NCI-H146 treated with DMSO at 0.1 percent for 48 hours (cell line): ENCODE results near the gene SMOC1.

ENCODE experiments used
- DNase-seq: peaks from one replicate; lab custom pipeline; 2025; ENCODE audit not compliant: unreplicated experiment; lab: John Stamatoyannopoulos, UW

Gene SMOC1

GRCh38 chr14:69861025-69861569 lies 18.1 kb upstream of the SMOC1 start:
- no peak for DNase-seq

- DNase-seq, result no peak
Observed at GRCh38 chr14:69863083-69863482, 16.1 kb upstream of the SMOC1 start.

DNA sequence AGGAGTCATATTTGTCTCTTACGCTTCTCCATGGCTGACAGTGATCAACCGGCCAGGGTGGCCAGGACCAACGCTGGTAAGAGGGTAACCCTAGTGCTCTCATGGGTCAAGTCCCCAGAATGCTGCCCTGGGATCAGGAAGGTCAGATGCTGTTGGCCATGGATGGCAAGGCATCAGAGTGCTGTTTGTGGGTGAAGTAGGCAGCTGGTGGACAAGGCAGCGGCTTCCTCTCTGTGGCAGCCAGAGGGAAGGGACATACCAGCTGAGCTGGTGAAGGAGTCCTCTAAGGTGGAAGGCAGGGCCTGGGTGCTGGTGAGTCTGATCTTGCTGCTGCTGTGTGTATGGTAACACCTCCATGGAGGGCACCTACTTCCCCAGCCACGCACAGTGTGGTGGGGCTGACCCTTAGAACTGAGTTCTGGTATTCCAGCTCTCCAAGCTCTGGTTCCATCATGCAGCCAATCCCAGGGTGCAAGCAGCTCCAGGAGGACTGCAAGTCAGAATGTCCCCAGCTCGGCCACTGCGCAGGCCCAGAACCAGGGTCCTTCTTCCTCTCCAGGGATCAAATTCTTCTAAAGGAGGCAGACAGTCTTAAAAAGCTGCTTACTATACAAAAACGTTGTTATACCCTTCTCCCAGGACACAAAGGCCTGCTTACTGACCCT lies 13.4 kb upstream of the SMOC1 start:
- no peak for DNase-seq

GRCh38 chr14:69868363-69868963 lies 10.8 kb upstream of the SMOC1 start:
- no peak for DNase-seq

DNA sequence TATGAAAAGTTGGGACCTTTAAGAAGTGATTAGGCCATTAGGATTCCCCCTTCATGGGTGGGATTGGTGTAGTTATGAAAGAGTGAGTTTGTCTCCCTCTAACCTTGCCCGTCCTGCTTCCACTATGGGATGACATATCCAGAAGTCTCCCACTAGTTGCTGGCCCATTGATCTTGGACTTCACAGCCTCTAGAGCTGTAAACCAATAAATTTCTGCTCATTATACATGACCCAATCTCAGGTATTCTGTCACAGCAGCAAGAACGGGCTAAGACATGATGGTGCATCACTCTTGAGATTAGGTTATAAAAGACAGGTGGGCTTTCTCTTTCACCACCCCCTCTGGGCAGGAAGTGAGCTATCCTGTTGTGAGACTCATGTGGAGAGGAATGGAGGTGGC lies 8.6 kb upstream of the SMOC1 start:
- no peak for DNase-seq

- no peak for DNase-seq
Observed at GRCh38 chr14:69873877-69874780, 5.1 kb upstream of the SMOC1 start.

DNA sequence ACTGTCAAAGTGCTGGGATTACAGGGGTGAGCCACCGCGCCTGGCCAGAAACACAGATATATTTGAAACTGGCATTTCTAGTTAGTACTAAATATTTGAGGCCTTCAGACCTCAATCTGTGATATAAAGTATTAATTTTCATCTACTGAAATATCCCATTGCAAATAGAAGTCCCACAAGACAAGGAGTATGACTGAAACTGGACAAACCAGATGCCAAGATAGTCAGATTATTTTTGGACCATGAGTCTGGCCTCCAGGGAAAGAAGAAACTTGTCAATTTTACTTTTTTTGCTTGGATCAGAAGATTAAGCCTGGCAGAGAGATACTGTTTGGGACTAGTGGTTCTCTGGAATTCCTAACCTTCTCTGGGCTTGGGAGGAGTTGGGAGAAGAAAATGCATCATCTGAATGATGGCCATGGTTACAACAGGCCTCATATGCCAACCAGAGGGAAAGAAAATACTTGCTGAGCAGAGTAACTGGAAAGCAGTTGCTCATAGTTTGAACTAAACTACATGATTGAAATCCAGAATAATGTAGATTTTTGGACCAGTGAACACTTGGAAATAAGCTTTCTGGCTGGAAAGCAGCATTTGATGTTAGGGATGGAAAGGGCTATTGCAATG lies 2.9 kb upstream of the SMOC1 start:
- no peak for DNase-seq

GRCh38 chr14:69876848-69877306 lies 2.3 kb upstream of the SMOC1 start:
- DNase-seq, result no peak

- DNase-seq, result no peak
Observed at GRCh38 chr14:69877492-69877891, 1.7 kb upstream of the SMOC1 start.

DNA sequence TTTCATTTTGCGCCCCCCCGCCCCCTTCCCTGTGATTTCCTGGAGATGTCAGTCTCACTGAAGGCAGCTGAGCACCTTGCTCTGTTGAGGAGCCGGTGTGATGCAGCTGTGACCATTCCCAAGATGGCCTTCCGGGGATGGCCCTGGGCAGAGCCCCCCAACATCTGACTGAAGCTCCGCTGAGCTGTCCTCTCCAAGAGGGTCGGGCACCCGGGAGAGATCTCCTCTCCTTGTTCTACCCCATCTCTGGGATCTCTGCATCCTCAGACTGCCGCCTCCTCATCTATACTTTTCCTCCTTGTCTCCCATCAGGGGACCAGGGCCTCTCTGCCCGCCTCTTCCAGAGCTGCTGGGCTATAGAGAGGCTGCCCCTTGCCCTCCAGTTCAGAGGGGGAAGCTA lies 965 bp upstream of the SMOC1 start:
- no peak for DNase-seq

GRCh38 chr14:69880044-69880487 lies 850 bp downstream of the SMOC1 start:
- DNase-seq, result no peak

DNA sequence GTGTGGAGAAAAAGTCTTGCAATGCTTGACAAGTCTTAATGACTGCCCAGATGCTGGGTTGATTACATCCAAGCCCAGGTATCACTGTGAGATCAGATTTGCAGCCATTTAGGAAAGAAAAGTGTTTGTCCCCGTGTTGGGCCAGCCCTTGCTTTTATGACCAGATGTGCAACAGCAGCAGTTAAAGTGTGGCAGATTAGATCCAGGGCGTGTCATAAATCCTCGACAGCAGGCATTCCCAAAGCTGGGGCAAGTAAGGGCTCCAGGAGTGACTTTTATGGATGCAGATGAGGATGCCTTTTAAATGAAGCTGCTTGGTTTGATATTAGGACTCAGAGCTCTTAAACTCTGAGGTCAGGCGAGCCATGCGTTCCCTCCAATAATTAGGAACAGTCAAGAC lies 1.7 kb downstream of the SMOC1 start:
- no peak for DNase-seq

GRCh38 chr14:69882116-69882864 lies 3.1 kb downstream of the SMOC1 start:
- DNase-seq, result no peak

GRCh38 chr14:69882915-69883314 lies 3.7 kb downstream of the SMOC1 start:
- no peak for DNase-seq

GRCh38 chr14:69886453-69887242 lies 7.4 kb downstream of the SMOC1 start:
- DNase-seq, result no peak

DNA sequence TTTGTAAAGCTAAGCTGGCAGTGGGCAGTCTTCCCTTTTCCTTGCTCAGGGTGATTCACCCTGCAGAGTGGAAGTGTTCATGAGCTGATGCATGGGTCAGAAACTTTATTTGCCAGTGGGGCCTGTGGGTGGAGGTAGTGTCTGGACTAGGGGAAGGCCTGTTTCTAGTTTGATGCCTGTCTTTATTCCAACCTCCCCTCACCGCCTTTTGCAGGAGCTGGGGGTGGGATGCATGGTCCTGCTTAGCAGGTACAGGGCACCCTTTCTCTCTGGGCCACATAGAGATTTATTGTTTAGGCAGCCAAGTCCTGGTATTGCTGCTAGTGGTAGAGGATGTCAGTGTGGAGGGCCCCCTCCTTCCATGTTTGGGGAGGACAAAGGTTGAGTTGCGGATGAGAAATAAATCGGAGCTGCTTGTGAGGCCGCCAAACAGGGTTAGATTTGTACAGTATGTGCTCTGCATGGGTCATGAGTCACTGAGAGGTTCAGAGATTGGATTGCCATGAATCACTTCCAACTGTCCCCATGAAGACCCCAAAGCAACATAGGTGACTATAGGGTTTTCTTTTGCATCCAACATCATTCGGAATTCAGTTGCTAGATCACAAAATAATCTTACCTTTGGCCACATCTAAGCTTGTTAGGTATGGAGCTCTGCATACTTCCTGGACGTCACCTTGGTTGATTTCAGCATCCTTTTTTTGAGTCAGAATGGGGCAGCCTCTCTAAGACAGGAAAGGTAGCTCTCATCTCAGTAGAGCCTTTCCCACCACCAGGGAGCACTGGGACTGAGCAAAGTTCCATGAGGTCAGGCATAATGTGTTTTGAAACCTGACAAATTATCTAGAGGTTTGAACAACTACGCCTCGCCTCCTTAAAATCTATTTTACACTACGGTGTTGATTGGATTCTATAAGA lies 8.8 kb downstream of the SMOC1 start:
- DNase-seq, result no peak

DNA sequence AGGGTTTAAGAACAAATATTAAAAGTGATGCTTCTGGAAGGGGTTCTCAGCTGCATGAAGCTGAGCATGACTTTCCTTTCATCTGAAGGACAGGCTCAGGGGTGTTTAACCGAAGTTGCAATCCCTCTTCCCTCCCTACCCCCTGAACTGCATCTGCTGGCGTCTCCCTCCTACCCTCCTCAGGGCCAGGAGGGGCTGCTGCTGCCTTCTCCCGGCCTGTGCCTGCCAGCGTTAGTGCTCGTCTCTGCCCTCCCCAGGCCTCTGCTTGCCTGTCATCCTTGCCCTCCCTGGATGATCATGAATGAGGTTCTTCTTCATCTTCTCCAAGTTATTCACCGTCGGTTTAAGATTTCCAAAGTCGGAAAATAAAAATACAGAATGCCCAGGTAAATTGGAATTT lies 12.2 kb downstream of the SMOC1 start:
- no peak for DNase-seq

- DNase-seq, result no peak
Observed at GRCh38 chr14:69895109-69895508, 15.9 kb downstream of the SMOC1 start.

GRCh38 chr14:69896080-69896479 lies 16.9 kb downstream of the SMOC1 start:
- no peak for DNase-seq
